RWPE1 (cell line): Measurements from ENCODE around the gene TM6SF1.

Experiments used
- CTCF ChIA-PET: fragments of 350-600 bp; sonication (Branson Sonifier 250); formaldehyde crosslinking; extraction: SDS; loops from one replicate; lab custom pipeline; 2021; lab: Yijun Ruan, JAX
- POLR2A ChIA-PET: fragments of 400-600 bp; formaldehyde crosslinking; extraction: SDS; loops from one replicate; lab custom pipeline; 2020; ENCODE audit warnings: antibody characterized with exemption; ENCODE audit not compliant: low non-redundant PET; lab: Yijun Ruan, JAX
- DNase-seq: peaks from one replicate; pipeline ENCODE4 v3.0.0; 2012; ENCODE audit warnings: low spot score
- H3K27ac ChIP-seq: fragments of 450-650 bp; 2 replicates; pipeline ENCODE4 v1.5.1; 2017
- TF ChIP-seq, protein P1 (sequence below): fragments of 450-650 bp; conservative IDR thresholded peaks from 2 replicates; pipeline ENCODE4 v1.5.1; 2017; ENCODE audit warnings: low read depth, mild to moderate bottlenecking

The TM6SF1 gene

GRCh38 chr15:83106994-83107840 is at the start of gene TM6SF1:
Gene TM6SF1 (plus strand): TSS chr15:83107645. CDS start chr15:83107681, 36 bp downstream.
- H3K27ac ChIP-seq = no peak within 1 kb of the TSS
- DNase-seq = no peak
- TF ChIP-seq, protein P1, sequence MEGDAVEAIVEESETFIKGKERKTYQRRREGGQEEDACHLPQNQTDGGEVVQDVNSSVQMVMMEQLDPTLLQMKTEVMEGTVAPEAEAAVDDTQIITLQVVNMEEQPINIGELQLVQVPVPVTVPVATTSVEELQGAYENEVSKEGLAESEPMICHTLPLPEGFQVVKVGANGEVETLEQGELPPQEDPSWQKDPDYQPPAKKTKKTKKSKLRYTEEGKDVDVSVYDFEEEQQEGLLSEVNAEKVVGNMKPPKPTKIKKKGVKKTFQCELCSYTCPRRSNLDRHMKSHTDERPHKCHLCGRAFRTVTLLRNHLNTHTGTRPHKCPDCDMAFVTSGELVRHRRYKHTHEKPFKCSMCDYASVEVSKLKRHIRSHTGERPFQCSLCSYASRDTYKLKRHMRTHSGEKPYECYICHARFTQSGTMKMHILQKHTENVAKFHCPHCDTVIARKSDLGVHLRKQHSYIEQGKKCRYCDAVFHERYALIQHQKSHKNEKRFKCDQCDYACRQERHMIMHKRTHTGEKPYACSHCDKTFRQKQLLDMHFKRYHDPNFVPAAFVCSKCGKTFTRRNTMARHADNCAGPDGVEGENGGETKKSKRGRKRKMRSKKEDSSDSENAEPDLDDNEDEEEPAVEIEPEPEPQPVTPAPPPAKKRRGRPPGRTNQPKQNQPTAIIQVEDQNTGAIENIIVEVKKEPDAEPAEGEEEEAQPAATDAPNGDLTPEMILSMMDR = no peak
- ChIA-PET POLR2A (no interaction called here), CTCF (interaction anchor here (0.6 to 0.7 kb wide), 3 partner anchors 66 to 1821 kb away, joined by 3 to 4 read pairs (median 3); no protein-coding TSS in a partner anchor)

DNA sequence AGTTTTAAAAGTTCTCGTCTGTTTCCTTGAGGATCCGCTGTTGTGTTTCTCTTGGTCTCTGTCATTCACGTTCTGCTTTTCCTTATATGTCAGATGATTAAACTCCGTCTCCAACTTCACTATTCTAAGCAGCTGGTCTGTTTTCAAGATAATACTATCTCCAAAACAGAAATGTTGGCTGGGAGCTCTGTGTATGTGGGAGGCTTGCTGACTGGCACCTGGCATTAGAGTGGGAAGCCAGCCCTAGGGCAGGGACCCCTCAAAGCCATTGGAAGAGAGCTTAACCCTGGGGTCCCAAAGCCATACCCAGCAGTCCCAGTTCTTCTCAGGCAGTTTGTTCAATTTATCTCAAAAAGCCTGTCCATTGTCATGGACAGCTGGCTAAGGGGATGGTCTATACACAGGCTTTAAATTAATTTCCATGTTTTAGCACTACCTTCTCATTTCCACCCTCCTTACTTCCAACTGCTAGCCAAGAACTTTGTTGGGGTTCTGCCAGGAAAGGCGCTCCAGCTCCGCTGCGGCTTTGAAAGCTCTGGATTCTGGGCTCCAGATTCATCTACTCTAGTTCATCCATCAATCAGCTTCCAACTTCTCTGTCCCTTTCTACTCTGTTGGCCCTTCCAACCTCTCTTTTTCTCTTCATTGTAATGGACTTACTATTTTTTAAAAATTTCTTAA is 49.6 kb upstream of the TM6SF1 start:
- TF ChIP-seq, protein P1 = no peak
- POLR2A ChIA-PET = no interaction called here
- H3K27ac ChIP-seq = no peak overlapping the region
- DNase-seq = no peak
- CTCF ChIA-PET = interaction anchor here (1.0 kb wide), 1 partner anchor 47 kb away, joined by 3 read pairs; no protein-coding TSS in a partner anchor

- no peak overlapping the region for H3K27ac ChIP-seq
- ChIA-PET POLR2A (no interaction called here), CTCF (no interaction called here)
- TF ChIP-seq, protein P1 = no peak
- no peak for DNase-seq
Measured at GRCh38 chr15:83061680-83062079, 45.8 kb upstream of the TM6SF1 start.

GRCh38 chr15:83062768-83063180 is 44.7 kb upstream of the TM6SF1 start:
- TF ChIP-seq, protein P1 = no peak
- H3K27ac ChIP-seq = no peak overlapping the region
- CTCF ChIA-PET = interaction anchor here (0.6 kb wide), 1 partner anchor 48 kb away, joined by 4 read pairs; no protein-coding TSS in a partner anchor
- POLR2A ChIA-PET = no interaction called here
- no peak for DNase-seq

DNA sequence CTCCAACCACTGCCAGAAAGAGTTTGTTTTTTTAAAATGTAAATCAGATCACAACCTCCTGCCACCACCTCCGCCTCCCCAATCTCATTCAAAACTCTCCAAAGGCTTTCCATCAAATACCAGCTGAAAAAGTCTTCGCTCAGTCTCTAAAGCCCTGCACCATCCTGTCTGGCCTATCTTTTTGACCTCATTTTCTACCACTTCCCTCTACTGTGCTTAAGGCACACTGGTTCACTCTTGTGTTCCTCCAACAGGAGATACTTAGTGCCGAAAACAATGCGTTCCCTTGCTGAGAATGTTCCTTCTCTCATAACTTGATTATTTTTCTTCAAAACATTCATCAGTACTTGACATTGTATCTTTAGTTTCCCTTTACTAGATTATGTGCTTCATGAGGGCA is 43.9 kb upstream of the TM6SF1 start:
- TF ChIP-seq, protein P1 = no peak
- POLR2A ChIA-PET = no interaction called here
- H3K27ac ChIP-seq = no peak overlapping the region
- CTCF ChIA-PET = interaction anchor here (0.6 to 0.7 kb wide), 2 partner anchors 15 to 26 kb away, joined by 3 to 7 read pairs; no protein-coding TSS in a partner anchor
- DNase-seq = no peak

DNA sequence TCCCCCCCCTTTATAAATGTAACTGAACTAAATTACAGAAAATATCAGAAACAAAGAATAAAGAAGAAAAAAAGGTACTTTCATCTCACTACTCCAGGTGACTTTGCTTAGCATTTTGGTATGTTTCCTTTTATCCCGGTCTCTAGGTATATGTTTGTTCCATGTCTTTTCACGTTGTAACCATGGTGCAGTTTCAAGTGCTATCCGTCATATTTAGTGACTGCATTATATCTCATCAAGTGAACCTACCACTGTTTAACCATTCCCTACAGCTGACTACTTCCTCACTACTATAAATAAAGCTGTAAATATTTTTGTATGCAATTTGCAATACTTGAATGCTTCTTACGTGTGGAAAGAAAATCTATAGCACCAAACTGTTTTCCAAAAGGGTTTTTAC is 42.6 kb upstream of the TM6SF1 start:
- DNase-seq = no peak
- TF ChIP-seq, protein P1 = no peak
- ChIA-PET CTCF (interaction anchor here (0.6 to 0.8 kb wide), 2 partner anchors 209 to 235 kb away, joined by 3 to 4 read pairs; no protein-coding TSS in a partner anchor), POLR2A (no interaction called here)
- H3K27ac ChIP-seq = no peak overlapping the region
